Activated CD8-positive, alpha-beta memory T cell treated with anti-CD3 and anti-CD28 coated beads, Interleukin-2, amount 50 U/mL, for 48 hours (primary cell): ENCODE measurements around the gene TES.
"Not testable (repeated sequence)": the region's sequence is repeated elsewhere in the genome, so short reads cannot be mapped to it uniquely, and the experiment has no call there.

Experiments
- DNase-seq: peaks from one replicate; pipeline ENCODE4 v3.0.0-alpha.2; 2020

The TES gene

GRCh38 chr7:116225860-116226259 is 15.5 kb downstream of the TES start:
- DNase-seq: no peak

- no peak for DNase-seq
Measured at GRCh38 chr7:116226664-116227063, 16.3 kb downstream of the TES start.

GRCh38 chr7:116227678-116228239 is 17.4 kb downstream of the TES start:
- DNase-seq: no peak

- no peak for DNase-seq
Measured at GRCh38 chr7:116228241-116228640, 17.9 kb downstream of the TES start.

- no peak for DNase-seq
Measured at GRCh38 chr7:116229366-116229765, 19.0 kb downstream of the TES start.

GRCh38 chr7:116230191-116231005 is 20.1 kb downstream of the TES start:
- DNase-seq: no peak

- DNase-seq: no peak
Measured at GRCh38 chr7:116231543-116231942, 21.2 kb downstream of the TES start.

- no peak for DNase-seq
Measured at GRCh38 chr7:116231949-116232348, 21.6 kb downstream of the TES start.

- no peak for DNase-seq
Measured at GRCh38 chr7:116232350-116232749, 22.0 kb downstream of the TES start.

- no peak for DNase-seq
Measured at GRCh38 chr7:116232920-116233319, 22.6 kb downstream of the TES start.

- no peak for DNase-seq
Measured at GRCh38 chr7:116234517-116235200, 24.3 kb downstream of the TES start.

GRCh38 chr7:116235380-116235779 is 25.0 kb downstream of the TES start:
- DNase-seq: no peak

GRCh38 chr7:116236020-116236630 is 25.8 kb downstream of the TES start:
- no peak for DNase-seq

- no peak for DNase-seq
Measured at GRCh38 chr7:116239020-116239419, 28.7 kb downstream of the TES start.

GRCh38 chr7:116239434-116239833 is 29.1 kb downstream of the TES start:
- no peak for DNase-seq

- no peak for DNase-seq
Measured at GRCh38 chr7:116240024-116240668, 29.8 kb downstream of the TES start.

- no peak for DNase-seq
Measured at GRCh38 chr7:116241291-116241690, 31.0 kb downstream of the TES start.

- DNase-seq: no peak
Measured at GRCh38 chr7:116242178-116242577, 31.8 kb downstream of the TES start.

GRCh38 chr7:116242759-116243158 is 32.4 kb downstream of the TES start:
- DNase-seq: no peak

- not testable (repeated sequence) for DNase-seq
Measured at GRCh38 chr7:116244803-116245202, 34.5 kb downstream of the TES start.

- DNase-seq: no peak
Measured at GRCh38 chr7:116246357-116246756, 36.0 kb downstream of the TES start.

GRCh38 chr7:116249969-116250553 is 39.7 kb downstream of the TES start:
- DNase-seq: no peak

- DNase-seq: no peak
Measured at GRCh38 chr7:116251675-116252074, 41.3 kb downstream of the TES start.
